HG03280 (cell line): ENCODE measurements around the gene PIEZO2.
A peak's percentile ranks its signal among the peaks of the same experiment; 100 is the strongest.
"Not testable (repeated sequence)": the region's sequence is repeated elsewhere in the genome, so short reads cannot be mapped to it uniquely, and the experiment has no call there.

Experiments
- ATAC-seq: cut with Tn5 transposase; IDR thresholded peaks from one replicate; pipeline ENCODE4 v1.9.1; 2021; ENCODE audit warnings: mild to moderate bottlenecking, moderate library complexity; ENCODE audit not compliant: unreplicated experiment

PIEZO2 gene

DNA sequence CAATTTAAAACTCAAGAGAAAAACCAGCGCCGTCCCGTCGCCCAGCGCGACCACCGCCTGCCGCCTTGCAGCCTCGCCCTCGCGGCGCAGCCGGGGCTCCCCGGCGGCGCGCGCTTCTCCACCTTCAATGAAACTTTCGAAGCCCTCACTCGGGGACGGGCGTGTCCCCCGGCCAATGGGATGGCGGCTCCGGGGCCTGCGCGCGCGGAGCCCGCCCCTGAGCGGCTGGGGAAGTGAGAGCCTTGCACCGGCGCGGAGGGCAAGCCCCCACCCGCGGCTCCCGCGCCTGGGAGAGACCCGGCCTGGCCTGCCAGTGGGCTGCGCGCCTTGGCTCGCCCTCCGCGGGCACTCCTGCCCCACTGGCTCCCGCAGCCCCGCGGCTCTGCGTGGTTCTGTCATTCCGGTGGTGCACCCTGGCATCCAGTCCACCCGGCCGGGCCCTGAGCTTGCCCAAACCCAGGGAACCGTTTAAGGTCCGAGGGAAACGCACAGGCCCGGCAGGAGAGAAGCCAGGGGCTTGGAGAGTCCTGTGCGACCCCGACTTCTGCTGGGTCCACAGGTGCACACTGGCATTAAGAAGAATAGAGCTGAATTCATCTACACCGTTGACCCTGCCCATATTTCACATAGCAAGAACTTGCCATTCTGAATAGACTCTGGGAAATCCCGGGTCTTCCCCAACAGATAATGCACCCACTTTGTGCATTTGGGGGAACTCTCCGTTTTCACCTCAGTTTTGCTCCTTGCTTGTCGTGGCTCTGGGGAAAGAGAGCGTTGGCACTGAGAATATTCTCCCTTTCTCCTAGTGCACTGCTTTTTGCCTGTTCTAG lies at the start of gene PIEZO2:
Gene PIEZO2 (minus strand): TSS at position 129 of the 830 bp plus-strand sequence. CDS start 981 bp downstream, outside the sequence.
- peak; percentile 74 for ATAC-seq

DNA sequence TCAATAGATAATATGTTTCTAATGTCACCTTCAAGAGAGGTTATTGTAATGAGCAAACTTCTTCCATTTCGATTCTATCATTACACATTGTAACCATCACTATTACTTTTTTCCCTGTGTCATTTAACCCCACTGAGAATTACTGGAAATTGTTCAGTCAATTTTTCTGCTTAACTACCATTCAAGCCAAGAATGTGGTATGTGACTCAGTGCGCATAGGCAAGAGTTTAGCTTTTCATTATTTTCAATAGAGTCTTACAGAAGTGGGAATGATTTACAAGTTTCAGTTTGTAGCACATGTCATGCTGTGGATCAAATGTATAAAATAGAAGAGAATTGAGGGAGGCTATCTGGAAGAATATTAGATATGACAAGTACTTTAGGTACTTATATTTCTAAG lies 34.3 kb upstream of the PIEZO2 start:
- ATAC-seq: no peak

DNA sequence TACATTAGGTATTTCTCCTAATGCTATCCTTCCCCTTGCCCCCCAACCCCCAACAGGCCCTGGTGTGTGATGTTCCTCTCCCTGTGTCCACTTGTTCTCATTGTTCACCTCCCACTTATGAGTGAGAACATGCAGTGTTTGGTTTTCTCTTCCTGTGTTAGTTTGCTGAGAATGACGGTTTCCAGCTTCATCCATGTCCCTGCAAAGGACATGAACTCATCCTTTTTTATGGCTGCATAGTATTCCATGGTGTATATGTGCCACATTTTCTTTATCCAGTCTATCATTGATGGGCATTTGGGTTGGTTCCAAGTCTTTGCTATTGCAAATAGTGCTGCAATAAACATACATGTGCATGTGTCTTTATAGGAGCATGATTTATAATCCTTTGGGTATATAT lies 32.3 kb upstream of the PIEZO2 start:
- not testable (repeated sequence) for ATAC-seq

DNA sequence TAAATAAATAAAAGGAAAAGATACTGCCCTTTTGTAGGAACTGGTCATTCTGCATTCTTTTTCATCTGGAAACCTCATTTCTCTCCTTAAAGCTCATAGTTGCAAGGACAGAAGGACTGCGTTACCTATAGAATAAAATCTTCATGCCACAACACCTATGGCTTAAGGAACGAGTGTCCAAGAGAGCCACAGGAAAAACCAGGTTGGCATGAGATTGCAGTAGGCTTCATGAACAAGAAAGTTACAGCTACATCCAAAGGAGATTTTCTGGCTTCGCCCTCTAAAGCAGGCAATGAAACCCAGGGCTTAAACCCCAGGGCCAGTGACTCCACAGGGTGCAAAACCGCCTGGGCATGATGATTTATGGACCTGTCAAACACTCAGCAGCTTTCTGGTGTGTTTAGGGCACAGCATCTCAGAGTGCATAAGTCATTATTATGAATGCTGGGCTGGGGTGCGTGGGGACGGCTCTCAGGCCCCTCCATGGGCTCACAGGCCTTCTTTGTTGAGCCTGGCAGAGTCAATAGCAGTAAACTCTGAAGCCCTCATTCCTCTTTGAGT lies 30.7 kb upstream of the PIEZO2 start:
- ATAC-seq: no peak

DNA sequence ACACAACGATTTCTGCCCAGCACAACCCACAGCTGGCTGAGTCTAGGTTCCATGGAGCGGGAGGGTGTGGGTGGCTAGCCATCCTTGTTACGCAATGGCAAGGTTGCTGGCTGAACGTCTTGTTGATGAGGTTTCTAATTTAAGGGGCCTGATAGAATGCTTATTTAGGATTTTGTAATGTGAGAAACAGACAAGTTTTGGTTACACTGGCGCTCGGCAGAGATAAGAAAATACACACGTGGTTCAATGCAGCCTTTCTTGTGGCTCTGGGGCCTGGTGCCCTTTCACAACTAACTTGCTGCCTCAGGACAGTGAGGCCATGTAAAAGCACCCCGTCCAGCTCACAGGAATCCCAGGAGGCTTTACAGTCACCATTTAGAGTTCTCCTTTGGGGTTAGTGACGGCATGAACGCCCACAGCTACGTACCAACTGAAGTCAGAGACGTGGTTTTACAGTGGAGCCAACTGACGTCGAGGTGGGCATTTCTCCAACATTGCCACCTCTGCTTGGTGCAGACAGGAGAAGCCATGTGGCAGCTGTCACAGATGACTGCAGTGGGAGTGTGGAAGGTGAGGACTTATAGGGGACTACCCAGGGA lies 29.7 kb upstream of the PIEZO2 start:
- no peak for ATAC-seq

DNA sequence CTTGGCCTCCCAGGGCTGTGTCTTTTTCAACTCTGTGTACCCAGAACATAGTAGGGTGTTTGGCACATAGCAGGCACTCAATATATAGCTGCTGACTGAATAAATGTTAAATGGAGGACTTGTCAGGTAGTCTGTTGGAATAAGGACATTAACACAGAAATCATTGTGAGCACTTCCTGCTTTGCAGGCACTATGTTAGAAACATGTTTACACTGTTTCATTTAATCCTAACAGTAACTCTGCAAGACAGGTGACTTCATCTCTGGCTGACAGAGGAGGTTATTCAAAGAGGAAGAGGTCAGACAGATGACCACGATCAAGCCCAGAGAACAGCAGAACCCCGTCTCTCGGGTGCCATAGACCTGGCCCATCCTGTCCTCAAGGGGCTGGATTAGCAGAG lies 28.0 kb upstream of the PIEZO2 start:
- ATAC-seq: no peak

DNA sequence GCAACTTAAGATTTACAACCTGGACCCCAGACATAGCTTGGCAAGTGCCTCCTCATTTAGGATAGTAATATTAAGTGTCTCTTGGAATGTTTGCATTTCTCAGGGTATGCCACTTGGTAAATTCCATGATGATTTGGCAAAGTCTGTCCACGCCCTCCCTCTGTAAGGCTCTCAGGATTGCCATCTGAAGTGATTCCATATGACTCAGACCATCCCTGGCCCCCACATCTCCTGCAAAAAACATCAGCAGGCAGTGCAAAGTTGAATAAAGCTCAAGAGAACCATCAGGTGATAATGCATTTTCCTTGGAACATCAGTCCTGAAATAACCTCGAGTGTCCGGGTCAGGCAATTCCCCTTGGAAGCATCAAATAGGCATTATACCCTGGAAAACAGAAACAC lies 27.1 kb upstream of the PIEZO2 start:
- no peak for ATAC-seq

DNA sequence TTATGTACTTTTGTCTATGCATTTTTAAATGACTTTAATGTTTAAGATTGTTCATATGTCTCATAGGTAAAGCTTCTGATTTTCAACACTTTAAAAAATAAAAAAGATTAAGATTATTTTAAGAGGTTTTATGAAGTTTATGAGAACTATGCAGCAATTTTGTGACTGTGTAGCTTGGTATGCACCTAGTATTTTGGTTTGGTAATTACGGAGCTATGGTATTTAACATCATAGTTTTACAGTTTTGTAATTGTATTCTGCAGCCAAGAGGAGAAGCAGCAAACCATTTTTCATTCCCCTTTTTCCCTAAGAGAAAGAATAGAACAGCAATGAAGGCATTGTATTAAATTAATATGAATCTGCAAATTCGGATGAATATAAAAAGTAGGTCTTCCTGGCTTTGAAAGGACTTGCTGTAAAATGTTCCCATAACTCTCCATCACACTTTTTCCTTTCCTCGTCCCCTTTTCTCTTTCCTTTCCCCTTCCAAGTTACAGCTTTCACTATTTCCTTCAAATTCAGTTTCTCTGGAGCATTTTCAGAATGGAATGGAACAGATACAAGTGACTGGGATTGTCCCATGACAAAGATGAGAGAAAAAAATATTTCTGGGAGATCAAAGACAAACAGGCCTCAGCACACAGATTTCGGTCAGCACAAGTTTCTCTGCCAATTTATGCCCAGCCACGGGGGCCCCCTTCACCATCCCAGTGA lies 26.1 kb upstream of the PIEZO2 start:
- ATAC-seq: no peak

DNA sequence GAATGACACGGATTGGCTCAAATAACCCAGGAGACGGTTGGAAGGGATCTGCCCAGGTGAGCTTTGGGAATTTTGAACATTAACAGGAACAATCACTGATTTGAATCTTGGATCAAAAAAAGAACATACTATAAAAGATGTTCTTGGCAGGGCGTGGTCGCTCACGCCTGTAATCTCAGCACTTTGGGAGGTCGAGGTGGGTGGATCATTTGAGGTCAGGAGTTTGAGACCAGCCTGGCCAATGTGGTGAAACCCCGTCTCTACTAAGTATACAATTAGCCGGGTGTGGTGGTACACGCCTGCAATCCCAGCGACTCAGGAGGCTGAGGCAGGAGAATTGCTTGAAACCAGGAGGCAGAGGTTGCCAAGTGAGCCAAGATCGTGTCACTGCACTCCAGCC lies 24.8 kb upstream of the PIEZO2 start:
- not testable (repeated sequence) for ATAC-seq

DNA sequence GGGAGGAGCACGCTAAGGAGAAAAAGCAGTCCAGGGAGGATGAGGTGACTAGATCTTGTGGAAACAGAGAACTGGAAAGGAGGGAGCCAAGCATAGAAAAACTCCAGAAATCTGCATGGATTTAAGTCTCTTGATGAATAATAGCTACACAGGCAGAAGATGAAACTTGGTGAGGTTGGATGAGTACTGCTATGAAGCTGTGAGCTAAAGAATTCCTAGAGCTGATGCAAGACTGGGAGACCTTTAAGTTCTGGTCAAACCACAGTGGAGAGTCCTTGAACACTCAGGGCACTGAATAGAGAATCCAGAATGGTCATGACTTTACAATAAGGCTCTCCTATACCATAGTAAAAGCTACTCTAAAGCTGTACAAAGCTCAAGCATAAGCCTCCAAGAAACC lies 18.4 kb upstream of the PIEZO2 start:
- ATAC-seq: no peak

DNA sequence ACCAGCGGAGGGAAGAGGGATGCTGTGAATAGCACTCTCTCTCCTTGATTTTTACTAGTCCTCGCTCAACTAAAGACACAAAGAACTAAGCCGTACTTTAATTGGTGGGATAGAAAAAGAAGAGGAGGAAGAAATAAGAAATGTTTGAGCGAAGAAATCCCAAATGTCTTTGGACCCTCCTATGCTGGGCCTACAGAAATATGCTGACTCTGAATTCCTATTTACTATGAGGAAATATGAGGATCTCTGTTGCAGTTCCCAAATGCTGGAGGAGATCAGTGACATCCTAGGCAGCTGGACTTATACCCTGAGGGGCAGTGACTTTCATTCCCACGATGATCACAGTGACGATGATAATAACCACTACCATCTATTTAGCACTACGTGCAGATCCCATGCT lies 16.6 kb upstream of the PIEZO2 start:
- ATAC-seq: no peak

DNA sequence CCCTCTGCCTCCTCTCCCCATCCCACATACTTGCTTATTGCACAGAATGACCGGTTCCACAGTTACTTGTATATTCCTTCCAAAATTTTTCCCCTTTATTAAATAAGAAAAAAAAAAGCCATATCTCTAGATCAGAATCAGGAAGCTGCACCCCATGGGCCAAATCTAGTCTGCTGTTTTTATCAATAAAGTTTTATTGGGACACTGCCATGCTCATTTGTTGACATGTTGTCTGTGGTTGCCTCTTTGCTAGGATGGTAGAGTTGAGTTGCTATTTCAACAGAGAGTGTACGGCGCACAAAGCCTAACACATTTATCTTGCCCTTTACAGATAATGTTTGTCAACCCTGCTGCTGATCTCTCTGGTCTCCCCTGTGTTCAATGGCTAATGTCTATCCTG lies 15.8 kb upstream of the PIEZO2 start:
- no peak for ATAC-seq

DNA sequence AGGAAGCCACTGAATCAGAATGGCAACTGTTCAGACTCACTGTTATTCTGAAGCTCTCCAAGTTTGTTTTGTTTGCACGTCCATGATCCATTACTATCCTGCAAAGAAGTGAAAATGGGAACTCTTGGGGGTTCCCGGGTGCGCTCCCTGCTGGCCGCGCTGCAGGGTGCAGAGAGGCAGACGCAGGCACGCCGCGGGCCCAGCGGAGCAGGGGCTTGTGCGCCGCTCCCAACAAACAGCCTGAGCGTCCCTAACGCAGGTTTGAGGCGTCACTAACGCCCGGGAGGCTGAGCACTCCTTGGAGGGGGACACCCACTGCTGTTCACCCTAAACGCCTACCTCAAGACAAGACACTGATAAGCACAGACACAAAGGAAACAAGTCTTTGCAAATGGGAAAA lies 14.3 kb upstream of the PIEZO2 start:
- ATAC-seq: no peak

DNA sequence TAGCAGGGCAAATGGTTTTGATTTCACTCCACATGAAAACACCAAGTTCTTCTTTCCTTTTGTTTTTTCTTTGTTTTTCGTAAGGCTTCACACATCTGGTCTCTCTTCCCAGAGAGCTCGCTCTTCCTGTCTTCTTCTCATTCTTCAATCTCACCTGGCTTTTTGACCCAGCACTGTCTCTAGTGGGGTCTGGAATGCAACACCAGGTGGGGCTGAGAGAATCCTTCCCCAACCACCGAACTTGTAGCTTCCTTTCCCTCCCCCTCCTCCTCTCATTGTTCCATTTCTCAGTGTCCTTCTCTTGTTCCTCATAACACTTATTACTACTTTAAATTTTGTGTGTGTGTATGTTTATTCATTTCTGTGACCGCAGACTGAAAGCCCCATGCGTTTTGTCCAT lies 13.5 kb upstream of the PIEZO2 start:
- no peak for ATAC-seq

DNA sequence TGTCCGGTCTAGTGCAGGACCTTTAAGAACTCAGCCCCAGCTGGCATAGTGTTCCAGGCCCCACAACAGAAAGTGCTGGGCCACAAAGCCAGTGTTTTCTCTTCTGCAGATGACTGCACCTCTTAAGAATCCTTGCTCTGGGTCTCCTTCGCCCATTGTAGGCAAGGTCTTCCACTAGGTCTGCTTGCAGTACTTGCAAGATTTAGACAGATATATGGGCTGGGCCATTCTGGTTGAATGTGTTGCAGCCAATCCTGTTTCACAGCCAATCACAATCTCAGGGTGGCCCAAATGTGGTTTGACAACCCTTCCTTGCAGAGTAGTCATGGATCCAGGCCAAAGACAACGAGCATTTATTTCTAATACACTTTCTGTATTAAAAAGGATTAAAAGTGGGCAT lies 13.1 kb upstream of the PIEZO2 start:
- ATAC-seq: no peak

DNA sequence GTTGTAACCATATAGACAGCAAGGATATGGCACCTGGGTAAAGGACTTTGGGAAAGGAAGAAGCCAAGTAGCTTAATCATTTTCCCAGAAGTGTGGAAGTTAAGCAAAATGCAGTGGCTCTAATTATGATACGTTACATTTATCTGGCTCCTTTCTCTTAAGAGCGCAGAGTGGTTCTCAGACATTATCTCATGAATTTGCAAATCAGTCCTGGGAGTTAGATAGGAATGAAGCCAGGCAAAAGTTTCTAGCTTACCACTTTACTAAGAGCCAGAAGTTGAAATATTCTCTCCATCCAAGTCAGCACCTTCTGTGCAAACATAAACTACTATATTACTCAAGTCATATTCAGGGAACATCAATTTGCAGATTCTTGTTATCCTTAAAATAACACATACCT lies 10.9 kb upstream of the PIEZO2 start:
- no peak for ATAC-seq

DNA sequence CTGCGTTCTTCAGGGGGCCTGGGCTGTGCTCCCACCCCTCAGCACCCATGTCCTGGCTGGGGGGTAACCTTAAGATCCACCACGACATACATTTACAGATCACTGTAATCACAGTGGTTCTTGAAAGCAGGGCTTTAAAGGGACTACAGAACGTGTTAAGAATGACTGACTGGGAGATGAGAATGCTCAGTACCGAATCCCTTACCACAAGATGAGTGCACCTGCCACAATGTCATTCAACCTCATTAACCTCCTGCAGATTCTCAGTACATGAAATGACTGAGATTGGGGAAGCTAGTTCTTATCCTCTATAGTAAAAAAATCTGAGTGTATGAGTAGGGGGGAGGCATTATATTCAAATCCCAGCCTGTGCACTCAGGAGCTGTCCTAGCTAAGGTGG lies 10.5 kb upstream of the PIEZO2 start:
- no peak for ATAC-seq

DNA sequence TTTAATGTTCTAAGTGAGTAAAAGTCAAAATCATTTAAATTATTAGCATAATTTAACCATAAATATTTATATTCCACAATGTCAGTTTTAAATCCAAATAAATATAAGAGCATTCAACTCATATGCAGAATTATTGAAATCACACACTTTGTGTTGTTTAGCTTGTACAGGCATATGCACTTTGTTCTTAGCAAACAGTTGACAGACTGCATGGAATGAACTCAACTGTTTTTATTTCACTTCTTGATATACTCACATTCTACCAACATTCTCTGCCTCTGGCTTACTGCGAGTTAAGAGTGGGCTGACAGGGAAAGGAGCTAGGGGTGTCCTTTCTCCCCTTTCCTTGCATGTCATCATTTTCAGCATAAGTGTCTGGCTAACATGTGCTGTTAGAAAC lies 7.6 kb upstream of the PIEZO2 start:
- ATAC-seq: no peak

DNA sequence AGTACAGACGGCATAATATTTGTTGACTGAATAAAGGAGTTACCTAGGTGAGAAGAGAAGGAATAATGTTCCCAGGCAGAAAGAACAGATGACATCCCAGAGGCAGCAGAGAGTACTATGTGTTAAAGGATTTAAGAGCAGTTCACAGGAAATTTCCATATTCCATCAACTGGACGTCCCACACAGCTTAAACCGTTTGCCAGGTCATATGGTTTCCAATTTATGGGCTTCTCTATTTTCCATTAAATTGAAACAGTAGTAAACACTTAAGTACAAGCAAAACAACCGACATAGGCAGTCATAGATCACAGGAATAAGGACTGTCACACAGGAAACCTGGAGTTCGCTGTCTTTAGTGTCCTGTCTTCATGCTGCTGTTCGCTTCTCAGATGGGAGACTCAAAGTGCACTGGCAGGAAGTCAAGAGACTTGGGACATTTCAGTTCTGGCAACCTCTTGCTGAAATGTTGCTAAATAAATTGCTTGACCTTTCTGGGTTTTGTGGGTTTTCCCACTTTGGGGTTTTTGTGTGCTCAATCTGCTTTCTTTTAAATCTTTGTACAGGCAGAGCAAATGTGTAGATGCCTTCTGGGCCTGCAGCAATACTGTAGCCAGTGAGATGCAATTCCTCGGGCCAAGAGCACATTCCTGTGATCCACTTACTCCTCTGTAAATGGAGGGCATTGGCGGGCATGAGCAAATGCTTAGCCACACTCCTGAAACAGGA lies 5.8 kb upstream of the PIEZO2 start:
- ATAC-seq: no peak

DNA sequence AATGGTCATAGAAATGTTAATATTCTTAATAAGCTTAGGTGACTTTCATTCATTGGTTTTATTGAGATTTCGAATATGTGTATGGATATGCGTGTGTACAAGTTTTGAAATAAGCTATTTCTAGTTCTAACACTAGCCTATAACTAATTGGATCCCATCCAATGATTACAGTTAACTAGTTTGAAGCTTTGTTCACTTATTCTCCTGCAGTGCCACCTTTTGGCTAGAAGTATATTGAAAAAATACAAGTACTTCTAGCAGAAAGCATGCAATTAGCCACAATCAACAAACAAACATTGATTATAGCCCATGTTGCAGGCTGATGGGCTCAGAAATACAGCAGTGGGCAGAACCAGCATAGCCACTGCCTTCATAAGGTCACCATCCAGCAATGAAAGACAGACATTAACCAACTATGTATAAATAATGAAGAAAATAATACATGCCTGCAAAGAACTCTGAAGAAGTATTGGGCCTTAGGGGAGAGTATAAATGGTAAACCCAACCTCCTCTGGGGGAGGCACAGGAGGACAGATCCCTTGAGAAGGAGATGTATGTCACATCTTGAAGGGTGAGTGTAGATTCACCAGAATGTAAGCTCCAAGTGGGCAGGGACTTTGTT lies 5.1 kb upstream of the PIEZO2 start:
- no peak for ATAC-seq

DNA sequence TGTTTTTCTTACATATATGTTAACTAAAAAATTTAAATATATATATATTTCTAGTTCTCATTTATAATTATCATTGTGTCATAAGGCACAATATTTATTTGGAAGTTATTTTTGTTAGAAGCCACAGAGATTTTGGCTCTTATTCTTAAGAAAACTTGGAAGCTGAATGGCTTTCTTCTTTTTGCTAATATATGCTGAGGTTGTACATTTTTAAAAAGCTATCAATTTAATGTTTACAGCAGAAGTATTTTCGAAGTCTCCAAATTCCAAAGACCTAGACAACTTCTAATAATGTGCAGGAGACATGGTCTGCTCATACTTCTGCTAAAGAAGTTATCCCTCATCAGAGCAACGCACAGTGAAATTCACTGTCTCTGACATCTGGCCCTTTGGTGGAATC lies 3.7 kb upstream of the PIEZO2 start:
- ATAC-seq: no peak
